Gastroesophageal sphincter (tissue), 3 donors: ENCODE results near the gene PEG3.

Experiments
- CTCF ChIP-seq, 4 experiments: fragments of 200-600 bp in 2 of 4; fragments of 450-650 bp in 2 of 4; sonication (generic) in 1 of 4; IDR thresholded peaks; one replicate each; pipeline ENCODE4 v1.5.1; 2017 to 2019; ENCODE audit warnings: antibody characterized with exemption in 4 of 4, mild to moderate bottlenecking in 2 of 4, moderate library complexity in 2 of 4
- POLR2A ChIP-seq, 2 donors: fragments of 450-650 bp; IDR thresholded peaks; one replicate each; pipeline ENCODE4 v1.6.1; 2017; ENCODE audit warnings: antibody characterized with exemption in 2 of 2, mild to moderate bottlenecking in 2 of 2, moderate library complexity in 1 of 2
- POLR2AphosphoS5 ChIP-seq: sonication (generic); formaldehyde crosslinking; IDR thresholded peaks from one replicate; pipeline ENCODE4 v1.6.1; 2017; ENCODE audit warnings: antibody characterized with exemption

DNA sequence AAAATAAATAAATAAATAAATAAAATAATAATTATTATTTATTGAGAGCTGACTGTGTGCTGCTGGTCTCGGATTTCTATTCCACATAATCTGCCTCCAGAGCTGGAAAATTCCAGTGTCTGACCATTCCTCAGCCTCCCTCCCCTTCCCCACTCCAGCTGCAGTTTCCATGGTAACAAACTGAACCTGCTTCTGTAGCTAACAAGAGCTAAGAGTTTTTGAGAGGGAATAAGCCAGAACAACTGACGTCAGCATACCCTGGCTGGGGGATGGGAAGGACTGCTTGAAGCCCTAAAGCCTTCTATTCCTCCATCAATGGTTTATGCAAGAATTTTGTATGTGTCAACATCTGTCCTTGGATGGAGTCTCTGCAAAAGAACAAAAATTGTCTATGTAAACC is 26.0 kb upstream of the PEG3 start:
- TF ChIP-seq POLR2AphosphoS5 (no peak), CTCF (IDR thresholded peaks at IDR 0.05) (no peak), POLR2A (IDR thresholded peaks at IDR 0.05) (no peak)
